Epithelial cell of esophagus (primary cell): ENCODE measurements around the gene KCNJ11.

Experiments used
- DNase-seq: peaks from one replicate; pipeline ENCODE4 v3.0.0; 2010; ENCODE audit warnings: low read depth
- H3K4me3 ChIP-seq: 2 replicates; pipeline ENCODE4 v1.5.1; 2011; ENCODE audit warnings: mild to moderate bottlenecking, low read length, control low read depth
- TF ChIP-seq, protein P1 (sequence below): IDR thresholded peaks from 2 replicates; pipeline ENCODE4 v1.5.1; 2011; ENCODE audit warnings: low read depth, mild to moderate bottlenecking, low read length, control low read depth, inconsistent platforms; ENCODE audit not compliant: insufficient read depth; ENCODE audit errors: missing control alignments

The KCNJ11 gene

DNA sequence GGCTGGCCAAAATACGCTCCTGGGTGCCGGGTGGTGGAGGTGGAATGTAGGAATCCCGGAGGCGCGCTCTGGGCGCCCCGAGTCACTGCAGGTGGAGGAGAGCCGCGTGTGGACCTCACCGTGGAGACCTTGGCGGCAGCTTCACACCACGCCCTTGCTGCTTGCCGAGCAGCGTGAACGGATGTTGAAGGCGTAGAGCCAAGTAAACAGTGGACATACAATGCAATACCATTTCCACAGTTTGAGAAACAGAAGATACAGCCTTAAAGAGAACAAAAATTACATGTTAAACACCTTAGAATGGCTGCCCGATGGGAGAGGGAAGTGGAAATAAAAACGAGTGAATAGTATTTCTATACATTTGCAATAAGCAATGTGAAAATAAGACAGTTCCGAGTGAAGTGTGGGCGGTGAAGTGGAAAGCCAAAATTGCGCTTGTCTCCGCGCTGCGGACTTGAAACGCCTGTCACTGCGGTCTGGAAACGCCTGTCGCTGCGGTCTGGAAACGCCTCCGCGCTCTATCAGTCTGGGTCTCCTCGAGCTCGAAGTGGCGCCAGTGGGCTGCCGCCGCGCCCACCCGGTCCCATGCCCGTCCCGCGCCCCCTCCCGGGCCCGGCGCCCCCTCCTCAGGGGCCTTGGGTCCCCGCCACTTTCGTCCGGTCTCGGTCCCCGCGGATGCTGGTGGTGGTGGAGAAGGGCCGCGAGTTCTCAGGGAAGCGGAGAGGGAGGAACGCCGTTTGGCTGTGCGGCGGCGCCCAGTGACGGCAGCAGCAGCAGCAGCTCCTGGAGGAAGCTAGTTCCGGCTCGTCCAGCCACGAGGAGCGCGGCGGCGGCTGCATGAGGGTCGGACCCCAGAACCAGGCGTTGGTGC lies 35.3 kb downstream of the KCNJ11 start:
- H3K4me3 ChIP-seq: peak overlapping the region; percentile 63
- DNase-seq: peak; percentile 76
- TF ChIP-seq, protein P1, sequence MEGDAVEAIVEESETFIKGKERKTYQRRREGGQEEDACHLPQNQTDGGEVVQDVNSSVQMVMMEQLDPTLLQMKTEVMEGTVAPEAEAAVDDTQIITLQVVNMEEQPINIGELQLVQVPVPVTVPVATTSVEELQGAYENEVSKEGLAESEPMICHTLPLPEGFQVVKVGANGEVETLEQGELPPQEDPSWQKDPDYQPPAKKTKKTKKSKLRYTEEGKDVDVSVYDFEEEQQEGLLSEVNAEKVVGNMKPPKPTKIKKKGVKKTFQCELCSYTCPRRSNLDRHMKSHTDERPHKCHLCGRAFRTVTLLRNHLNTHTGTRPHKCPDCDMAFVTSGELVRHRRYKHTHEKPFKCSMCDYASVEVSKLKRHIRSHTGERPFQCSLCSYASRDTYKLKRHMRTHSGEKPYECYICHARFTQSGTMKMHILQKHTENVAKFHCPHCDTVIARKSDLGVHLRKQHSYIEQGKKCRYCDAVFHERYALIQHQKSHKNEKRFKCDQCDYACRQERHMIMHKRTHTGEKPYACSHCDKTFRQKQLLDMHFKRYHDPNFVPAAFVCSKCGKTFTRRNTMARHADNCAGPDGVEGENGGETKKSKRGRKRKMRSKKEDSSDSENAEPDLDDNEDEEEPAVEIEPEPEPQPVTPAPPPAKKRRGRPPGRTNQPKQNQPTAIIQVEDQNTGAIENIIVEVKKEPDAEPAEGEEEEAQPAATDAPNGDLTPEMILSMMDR: no peak

DNA sequence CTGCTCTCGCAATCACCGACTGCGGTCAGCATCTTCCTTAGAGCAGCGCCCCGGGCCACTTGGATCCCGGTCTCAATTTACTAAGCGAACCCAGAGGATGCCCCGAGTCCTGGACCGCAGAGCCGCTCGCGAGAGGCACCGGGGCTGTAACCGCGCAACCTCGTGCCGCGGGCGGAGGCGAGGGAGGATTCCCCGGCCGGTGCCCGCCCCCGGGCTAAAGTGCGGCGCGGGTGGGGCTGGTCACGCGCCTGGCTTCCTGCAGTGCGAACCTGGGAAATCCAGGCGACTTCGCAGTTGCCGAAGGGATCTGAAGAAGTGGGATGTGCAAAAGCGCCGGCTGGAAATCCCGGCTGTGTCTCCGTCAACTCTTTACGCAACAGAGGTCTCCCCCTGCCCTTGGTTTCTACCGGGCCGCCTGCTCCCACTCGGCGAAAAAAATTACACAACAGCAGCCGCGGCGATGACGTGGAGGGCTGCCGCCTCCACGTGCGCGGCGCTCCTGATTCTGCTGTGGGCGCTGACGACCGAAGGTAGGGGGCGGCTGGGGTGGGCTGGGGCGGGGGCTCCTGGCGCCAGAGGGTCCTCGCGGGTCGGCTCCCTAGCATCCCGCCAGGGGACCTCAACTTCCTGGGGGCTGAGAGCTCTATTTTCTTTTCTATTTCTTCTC lies 36.8 kb downstream of the KCNJ11 start, which contains the start of gene NCR3LG1:
TSS of gene NCR3LG1 (plus strand) at position 291 of the 667 bp plus-strand sequence. CDS start at position 461, 170 bp downstream.
- H3K4me3 ChIP-seq: peak within 1 kb of the TSS; percentile 63
- TF ChIP-seq, protein P1: no peak
- DNase-seq: peak; percentile 68

DNA sequence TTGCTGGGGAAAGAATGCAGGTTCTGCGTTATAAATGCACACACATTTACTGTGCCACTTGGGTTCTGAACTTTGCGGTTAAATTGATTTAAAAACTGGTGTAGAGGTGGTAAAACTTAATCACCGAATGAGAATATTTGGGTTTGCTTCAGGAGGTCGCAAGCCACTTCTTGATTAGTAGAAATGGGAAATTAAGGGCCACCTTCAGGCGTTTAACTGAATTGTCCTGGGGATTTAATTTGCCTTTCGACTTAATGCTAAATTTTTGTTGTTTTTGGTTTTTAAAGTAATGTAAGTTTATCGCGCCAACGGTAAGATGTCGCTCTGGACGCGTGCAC lies 37.3 kb downstream of the KCNJ11 start:
- DNase-seq: no peak
- peak overlapping the region; percentile 63 for H3K4me3 ChIP-seq
- TF ChIP-seq, protein P1: peak; percentile 36

DNA sequence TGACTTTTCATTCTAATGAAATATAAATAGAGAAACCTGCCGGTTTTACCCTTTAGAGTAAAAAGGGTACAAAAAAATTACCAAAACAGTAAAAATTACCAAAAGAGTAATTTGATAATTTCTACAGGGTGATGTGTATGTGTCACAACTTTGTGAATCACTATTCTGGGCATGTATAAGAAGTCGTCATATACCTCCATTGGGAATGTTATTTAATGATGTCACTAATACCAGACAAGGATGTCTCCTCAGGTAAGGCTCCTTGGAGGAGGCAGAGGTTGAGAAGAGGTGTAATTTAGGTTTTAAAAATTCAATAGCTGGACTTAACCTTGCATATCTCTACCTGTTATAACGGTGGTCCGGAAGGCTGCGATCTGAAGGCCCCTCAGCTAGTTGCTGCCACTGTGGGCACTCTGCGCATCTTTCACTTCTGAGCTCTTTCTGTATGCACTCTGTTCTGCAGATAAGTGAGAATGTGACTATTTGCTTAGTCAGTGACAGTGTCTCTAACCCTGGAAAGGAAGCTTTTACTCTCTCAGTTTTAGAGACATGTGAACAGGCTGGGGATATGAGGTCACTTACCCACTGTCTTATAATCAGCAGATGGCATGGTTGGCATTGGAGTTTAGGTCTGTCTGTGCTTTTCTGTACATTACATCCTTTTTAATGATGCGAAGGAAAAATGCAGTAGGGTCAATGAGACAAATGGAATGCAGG lies 37.8 kb downstream of the KCNJ11 start:
- peak; percentile 36 for DNase-seq
- TF ChIP-seq, protein P1: no peak
- H3K4me3 ChIP-seq: no peak overlapping the region

DNA sequence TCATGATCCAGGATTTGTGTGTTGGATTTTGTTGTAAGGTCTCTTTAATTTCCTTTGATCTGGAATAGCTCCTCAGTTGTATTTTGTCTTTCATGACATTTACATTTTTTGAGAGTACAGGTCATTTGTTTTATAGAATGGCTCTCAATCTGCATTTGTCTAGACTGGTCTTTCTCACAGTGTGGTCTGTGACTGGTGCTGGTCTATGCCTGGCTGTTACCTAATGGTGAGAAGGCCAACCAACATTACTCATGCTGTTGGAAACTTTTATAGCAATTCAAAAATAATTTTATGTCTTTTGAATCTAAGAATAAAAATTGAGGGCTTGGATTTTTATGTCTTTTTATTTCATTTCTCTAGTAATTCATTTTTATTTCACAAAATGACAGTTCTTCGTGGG lies 40.8 kb downstream of the KCNJ11 start:
- DNase-seq: peak; percentile 46
- no peak overlapping the region for H3K4me3 ChIP-seq
- TF ChIP-seq, protein P1: no peak

DNA sequence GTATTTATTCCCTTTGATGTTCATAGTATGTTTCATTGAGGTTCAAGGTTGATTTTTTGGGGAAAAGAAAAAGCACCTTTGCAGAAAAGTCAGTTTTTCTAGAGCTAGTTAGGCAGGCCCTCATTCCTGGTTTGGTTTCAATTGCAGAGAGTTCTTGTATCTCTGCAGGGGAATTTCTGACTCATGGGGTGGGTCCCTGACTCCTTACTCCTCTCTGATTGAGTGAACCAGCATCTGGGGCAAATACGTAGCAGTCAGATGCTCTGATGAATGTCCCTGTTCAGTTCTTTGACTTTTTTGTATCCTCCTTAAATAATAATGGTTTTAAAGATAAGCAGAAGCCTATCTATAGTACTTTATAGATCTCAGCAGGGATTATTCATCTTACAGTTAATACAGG lies 44.6 kb downstream of the KCNJ11 start:
- TF ChIP-seq, protein P1: no peak
- no peak overlapping the region for H3K4me3 ChIP-seq
- peak; percentile 86 for DNase-seq
